M059J (cell line): Measurements from ENCODE around the gene OR10P1. TPM values are rescaled to one million over a fixed set of nuclear protein-coding genes. Genes with fewer than 3 reads are reported as not detected.
"Not testable (repeated sequence)": the region's sequence is repeated elsewhere in the genome, so short reads cannot be mapped to it uniquely, and the experiment has no call there.

Experiments
- DNase-seq: peaks from one replicate; pipeline ENCODE4 v3.0.0-alpha.2; 2012; ENCODE audit warnings: low read depth
- total RNA-seq: library from RNA; depleted of rRNA; stranded (reverse); fragments of >200 nt; shearing (Covaris generic); gene quantifications from 2 replicates; pipeline ENCODE4 v1.2.3, GENCODE V29; 2014; rRNA removed

OR10P1 gene, protein sequence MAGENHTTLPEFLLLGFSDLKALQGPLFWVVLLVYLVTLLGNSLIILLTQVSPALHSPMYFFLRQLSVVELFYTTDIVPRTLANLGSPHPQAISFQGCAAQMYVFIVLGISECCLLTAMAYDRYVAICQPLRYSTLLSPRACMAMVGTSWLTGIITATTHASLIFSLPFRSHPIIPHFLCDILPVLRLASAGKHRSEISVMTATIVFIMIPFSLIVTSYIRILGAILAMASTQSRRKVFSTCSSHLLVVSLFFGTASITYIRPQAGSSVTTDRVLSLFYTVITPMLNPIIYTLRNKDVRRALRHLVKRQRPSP
- not detected in 2 replicates for total RNA-seq

DNA sequence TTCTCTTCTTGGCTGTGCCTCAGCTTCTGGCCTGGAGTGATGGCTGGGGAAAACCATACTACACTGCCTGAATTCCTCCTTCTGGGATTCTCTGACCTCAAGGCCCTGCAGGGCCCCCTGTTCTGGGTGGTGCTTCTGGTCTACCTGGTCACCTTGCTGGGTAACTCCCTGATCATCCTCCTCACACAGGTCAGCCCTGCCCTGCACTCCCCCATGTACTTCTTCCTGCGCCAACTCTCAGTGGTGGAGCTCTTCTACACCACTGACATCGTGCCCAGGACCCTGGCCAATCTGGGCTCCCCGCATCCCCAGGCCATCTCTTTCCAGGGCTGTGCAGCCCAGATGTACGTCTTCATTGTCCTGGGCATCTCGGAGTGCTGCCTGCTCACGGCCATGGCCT is at the start of gene OR10P1:
Gene OR10P1 (plus strand): TSS at position 40 of the 400 bp plus-strand sequence. CDS start 0 bp downstream, at position 40.
- no peak for DNase-seq

GRCh38 chr12:55590152-55590551 is 46.5 kb upstream of the OR10P1 start:
- not testable (repeated sequence) for DNase-seq

- DNase-seq, result no peak
These were observed 28.7 kb upstream of the OR10P1 start for GRCh38 chr12:55607821-55608594.

DNA sequence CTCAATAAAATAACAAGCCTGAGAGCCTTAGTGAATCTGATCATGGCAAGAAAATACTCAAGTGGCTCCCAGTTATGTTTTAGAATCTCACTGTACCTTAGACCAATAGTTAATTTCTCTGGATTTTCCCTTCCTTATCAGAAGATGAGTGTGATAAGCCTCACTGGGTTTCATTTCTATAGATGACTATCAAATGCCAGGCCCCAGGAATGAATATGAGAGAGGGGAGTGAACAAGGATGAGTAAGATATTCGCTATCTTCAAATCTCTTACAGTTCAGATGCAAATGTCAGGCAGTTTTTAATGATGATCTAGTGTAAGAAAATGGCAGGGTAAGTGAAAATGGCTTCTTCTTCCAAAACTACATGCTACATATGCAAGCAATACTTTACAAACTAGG is 26.1 kb upstream of the OR10P1 start:
- no peak for DNase-seq

GRCh38 chr12:55612646-55613045 is 24.0 kb upstream of the OR10P1 start:
- DNase-seq, result no peak

DNA sequence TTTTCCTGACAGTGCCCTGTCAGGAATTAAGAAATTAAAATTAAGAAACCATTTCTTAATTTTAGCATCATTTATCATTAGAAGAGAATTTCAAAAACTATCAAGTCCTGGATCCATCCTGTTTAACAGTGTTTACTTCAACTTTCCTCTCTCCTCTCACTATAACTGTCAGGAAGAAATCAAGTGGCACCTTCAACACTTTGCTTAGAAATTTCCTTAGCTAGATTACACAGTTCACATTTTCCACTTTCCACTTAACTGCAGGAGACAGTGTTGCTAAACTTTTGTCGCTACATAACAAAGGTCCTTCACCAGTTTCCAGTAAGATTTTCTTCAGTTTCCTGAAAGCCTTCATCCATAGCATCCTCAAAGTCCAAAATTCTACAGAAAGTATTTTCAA is 21.9 kb upstream of the OR10P1 start:
- no peak for DNase-seq

- peak; percentile 89 for DNase-seq
These were observed 17.1 kb upstream of the OR10P1 start for GRCh38 chr12:55619354-55620138.

DNA sequence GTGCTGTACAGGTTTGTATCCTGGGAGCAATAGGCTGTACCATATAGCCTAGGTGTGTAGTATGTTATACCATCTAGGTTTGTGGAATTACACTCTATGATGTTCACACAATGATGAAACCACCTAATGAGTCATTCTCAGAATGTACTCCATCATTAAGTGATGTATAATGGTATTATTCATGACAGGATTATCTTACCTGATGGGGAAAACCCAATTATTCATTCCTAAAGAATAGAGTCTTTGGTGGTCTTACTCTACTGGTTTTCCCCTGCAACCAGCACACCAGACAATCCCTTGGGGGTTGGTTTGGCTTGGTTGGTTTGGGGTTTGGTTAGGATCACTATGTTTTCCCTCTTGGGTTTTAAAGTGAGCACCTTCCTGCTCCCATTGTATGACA is 12.6 kb upstream of the OR10P1 start:
- DNase-seq, result no peak

DNA sequence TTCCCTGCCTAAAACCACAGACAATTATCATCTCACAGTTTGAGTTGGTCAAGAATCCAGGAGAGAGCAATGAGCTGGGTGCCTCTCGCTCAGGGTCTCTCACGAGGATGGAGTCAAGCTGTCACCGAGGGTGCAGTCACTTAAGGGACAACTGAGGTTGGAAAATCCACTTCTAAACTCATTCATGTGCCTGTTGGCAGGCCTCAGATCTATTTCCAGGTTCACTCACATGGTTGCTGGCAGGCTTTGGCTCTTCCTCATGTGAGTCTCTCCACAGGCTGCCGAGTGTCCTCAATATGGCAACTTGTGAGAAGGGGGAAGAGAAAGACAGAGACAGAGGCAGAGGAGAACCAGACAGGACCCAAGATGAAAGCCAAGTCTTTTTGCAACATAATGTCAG is 10.5 kb upstream of the OR10P1 start:
- no peak for DNase-seq

DNA sequence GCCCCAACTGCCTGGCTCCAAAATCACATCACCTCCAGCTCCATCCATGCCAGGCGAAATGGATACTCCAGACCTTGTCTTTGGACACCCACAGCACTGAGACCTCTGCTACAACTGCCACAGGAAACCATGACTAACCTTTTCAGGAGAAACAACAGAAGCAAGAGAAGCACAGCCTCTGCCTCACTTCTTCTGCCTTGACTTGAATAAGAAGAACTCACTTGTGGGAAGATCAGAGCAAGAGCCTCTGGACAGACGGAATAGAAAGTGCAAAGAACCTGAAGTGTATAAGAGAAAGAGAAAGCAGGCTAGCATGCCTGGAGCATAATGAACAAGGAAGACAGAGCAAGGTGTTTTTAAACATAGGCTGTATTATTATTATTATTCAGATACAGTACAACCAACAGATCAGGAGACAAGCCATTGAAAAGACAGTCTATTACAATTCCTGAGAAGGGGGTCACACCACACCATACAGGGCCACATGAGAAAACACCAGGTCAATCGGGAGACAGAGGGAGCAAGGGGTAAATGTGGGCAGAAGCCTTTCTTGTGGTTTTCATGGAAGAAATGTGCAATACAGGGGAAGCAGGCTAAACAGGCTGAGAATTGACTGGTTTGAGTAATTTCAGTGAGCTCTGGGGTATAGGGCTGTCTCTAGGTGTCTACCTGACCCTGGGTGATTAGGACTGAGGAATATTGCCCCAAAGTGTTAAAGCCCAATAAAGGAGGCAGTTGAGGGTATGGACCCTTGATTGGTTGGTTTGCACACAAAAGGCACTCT is 7.4 kb upstream of the OR10P1 start:
- no peak for DNase-seq

GRCh38 chr12:55631056-55631455 is 5.6 kb upstream of the OR10P1 start:
- no peak for DNase-seq

- DNase-seq, result no peak
These were observed 5.0 kb upstream of the OR10P1 start for GRCh38 chr12:55631733-55632132.

DNA sequence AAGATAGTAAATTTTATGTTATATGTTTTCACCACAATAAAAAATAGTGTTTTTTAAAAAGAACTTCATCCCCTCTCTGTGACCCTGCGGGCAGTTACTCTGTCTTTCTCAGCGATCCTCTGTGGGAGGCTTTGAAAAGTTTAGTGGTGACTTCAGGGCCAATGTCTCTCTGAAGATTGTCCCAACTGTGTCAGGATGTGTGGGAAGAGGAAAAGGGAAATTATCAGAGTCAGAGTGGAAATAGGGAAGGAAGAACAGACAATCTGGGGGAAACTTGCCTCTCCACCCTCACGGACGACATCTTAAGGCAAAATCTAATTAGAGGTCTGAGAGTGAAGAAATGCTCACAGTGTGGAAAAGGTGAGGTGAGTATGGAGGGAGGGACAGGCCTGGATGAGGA is 3.5 kb upstream of the OR10P1 start:
- no peak for DNase-seq

DNA sequence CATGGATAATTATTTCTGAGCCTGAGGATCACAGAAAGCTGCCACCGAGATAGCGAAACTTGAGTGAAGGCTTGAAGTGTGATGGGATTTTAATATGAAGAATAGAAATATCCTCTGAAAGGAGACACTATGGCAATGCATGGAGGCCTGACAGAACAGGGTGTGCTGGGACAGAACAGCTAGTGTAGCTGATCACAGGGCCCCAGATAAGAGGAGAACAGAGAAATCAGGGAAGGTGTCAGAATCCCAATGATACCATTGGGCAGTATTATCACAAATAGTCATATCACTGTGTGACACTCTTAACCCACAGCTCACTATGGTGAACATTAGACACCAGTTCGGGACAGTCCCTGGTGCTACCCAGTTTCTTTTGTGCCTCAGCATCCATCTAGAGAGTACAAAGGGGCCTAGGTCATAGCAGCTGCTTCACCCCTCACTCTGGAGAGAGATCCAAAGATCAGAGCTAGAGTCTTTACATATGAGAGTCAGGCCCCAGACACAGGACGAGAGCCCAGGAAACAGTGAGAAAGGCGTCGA is 506 bp upstream of the OR10P1 start:
- no peak for DNase-seq

GRCh38 chr12:55637467-55637866 is 775 bp downstream of the OR10P1 start:
- no peak for DNase-seq

GRCh38 chr12:55641595-55641994 is 4.9 kb downstream of the OR10P1 start:
- no peak for DNase-seq

GRCh38 chr12:55642267-55642666 is 5.6 kb downstream of the OR10P1 start:
- DNase-seq, result no peak

DNA sequence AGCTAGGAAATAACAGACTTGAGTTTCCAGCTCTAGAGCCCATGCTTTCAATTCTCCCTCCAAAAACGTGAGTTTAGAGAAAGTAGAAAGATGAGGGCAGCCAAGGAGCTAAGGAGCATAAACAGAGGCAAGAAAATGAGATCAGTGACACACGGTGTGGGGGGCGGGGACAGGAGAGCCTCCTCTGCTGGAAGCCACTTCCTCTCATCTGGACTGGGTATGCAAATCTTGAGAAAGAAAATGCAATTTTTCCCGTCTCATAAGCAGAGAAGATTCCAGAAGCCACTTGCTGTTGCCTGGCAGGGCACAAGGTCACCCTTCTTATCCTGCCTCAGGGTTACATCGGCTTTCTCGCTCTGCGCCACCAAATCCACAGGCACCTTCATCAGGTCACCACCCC is 6.0 kb downstream of the OR10P1 start:
- DNase-seq, result no peak

- DNase-seq, result no peak
These were observed 7.9 kb downstream of the OR10P1 start for GRCh38 chr12:55644591-55644990.

DNA sequence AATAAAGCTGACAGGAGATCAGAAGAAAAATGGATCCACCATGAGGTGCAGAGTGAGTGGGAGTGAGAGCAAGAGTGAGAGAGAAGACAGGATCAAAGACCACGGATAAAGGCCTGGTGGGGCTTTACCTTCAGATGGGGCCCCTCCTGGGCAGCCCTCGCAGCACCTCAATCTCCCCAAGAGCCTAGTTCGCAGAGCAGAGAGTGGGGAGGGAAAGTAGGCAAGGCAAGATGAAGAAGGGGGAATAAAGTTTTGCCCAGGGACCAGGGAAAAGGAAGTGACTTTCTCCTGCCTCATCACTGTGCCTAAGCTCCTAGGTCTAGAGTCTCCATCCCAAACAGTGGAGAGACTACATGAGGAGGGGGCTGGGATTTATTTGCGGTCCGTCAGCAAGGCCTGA is 10.3 kb downstream of the OR10P1 start:
- no peak for DNase-seq

DNA sequence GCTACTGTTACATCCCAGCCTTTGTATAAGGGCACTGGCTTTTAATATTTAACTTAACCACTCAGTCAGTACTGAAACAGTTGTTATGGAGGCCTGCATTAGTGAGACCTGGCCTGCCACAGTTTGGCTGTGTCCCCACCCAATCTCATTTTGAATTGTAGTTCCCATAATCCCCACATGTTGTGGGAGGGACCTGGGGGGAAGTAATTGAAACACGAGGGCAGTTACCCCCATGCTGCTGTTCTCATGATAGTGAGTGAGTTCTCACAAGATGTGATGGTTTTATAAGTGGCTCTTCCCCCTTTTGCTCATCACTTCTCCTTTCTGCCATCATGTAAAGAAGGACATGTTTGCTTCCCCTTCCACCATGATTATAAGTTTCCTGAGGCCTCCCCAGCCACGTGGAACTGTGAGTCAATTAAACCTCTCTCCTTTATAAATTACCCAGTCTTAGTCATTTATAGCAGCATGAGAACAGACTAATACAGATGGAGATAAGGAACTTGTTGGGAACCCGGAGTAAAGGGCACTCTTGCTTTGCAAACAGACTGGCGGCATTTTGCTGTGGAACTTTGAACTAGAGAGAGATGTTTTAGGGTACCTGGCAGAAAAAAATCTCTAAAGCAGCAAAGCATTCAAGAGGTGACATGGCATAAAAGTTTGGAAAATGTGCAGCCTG is 14.1 kb downstream of the OR10P1 start:
- DNase-seq, result peak; percentile 16
